Hepatocyte (in vitro differentiated cells): ENCODE data around the gene MDFI.

Experiments
- EZH2 ChIP-seq: fragments of 200-600 bp; sonication (generic); IDR thresholded peaks from 2 replicates; pipeline ENCODE4 v1.6.1; 2016; ENCODE audit warnings: antibody characterized with exemption, mild to moderate bottlenecking, borderline replicate concordance
- EZH2phosphoT487 ChIP-seq: fragments of 200-600 bp; sonication (generic); IDR thresholded peaks from one replicate; pipeline ENCODE4 v1.6.1; 2018; ENCODE audit warnings: antibody characterized with exemption, mild to moderate bottlenecking, low read depth, moderate library complexity; ENCODE audit not compliant: unreplicated experiment, severe bottlenecking

GRCh38 chr6:41697861-41698781 lies 59.9 kb downstream of the MDFI start:
- TF ChIP-seq EZH2phosphoT487 = no peak
- no peak for TF ChIP-seq EZH2
